Gastroesophageal sphincter (tissue), 4 donors: ENCODE measurements around the gene IRGC. TPM values are rescaled to one million over a fixed set of nuclear protein-coding genes. Genes with fewer than 3 reads are reported as not detected.

Experiments
- ATAC-seq: fragments of 150-250 bp; one replicate; pipeline ENCODE4 v1.9.1; 2016; ENCODE audit warnings: mild to moderate bottlenecking, moderate library complexity
- H3K27ac ChIP-seq, 4 donors: fragments of 200-600 bp; sonication (generic) in 3 of 4; 1 replicate in 3 of 4; 2 replicates in 1 of 4; pipeline ENCODE4 v1.5.1; 2016 to 2019
- H3K27me3 ChIP-seq: fragments of 200-600 bp; sonication (generic); one replicate; pipeline ENCODE4 v1.5.1; 2019
- H3K36me3 ChIP-seq, 2 donors: fragments of 200-600 bp; sonication (generic); one replicate each; pipeline ENCODE4 v1.5.1; 2019; ENCODE audit warnings: control low read depth in 1 of 2
- H3K4me1 ChIP-seq, 3 donors: fragments of 200-600 bp; sonication (generic); 1 replicate in 2 of 3; 2 replicates in 1 of 3; pipeline ENCODE4 v1.5.1; 2016 to 2019; ENCODE audit warnings: control low read depth in 2 of 3
- H3K4me3 ChIP-seq, 2 donors: fragments of 200-600 bp; sonication (generic); one replicate each; pipeline ENCODE4 v1.5.1; 2019; ENCODE audit warnings: mild to moderate bottlenecking in 1 of 2, moderate library complexity in 1 of 2
- H3K9me3 ChIP-seq, 3 donors: fragments of 200-600 bp; sonication (generic); one replicate each; pipeline ENCODE4 v1.5.1; 2017 to 2019; ENCODE audit warnings: control low read depth in 2 of 3
- CTCF ChIP-seq, 4 experiments: fragments of 200-600 bp in 2 of 4; fragments of 450-650 bp in 2 of 4; sonication (generic) in 1 of 4; IDR thresholded peaks; one replicate each; pipeline ENCODE4 v1.5.1; 2017 to 2019; ENCODE audit warnings: antibody characterized with exemption in 4 of 4, mild to moderate bottlenecking in 2 of 4, moderate library complexity in 2 of 4
- EP300 ChIP-seq: sonication (generic); formaldehyde crosslinking; IDR thresholded peaks from one replicate; pipeline ENCODE4 v1.6.1; 2017; ENCODE audit warnings: antibody characterized with exemption, mild to moderate bottlenecking
- POLR2A ChIP-seq, 2 donors: fragments of 450-650 bp; IDR thresholded peaks; one replicate each; pipeline ENCODE4 v1.6.1; 2017; ENCODE audit warnings: antibody characterized with exemption in 2 of 2, mild to moderate bottlenecking in 2 of 2, moderate library complexity in 1 of 2
- POLR2AphosphoS5 ChIP-seq: sonication (generic); formaldehyde crosslinking; IDR thresholded peaks from one replicate; pipeline ENCODE4 v1.6.1; 2017; ENCODE audit warnings: antibody characterized with exemption
- WGBS, 2 donors: methylation state at CpG; one replicate each; pipeline ENCODE4 v1.1.5; 2018; ENCODE audit warnings: low coverage in 1 of 2; 5-methylcytosine and 5-hydroxymethylcytosine counted together
- total RNA-seq, 4 donors: library from RNA; depleted of rRNA; stranded (reverse); fragments of >200 nt; gene quantifications; one replicate each; pipeline ENCODE4 v1.1.0, GENCODE V29; 2016

IRGC gene
- not detected for total RNA-seq

- Histone ChIP-seq H3K9me3 (no peaks in the 10 kb centered on the region), H3K4me3 (no peak within 1 kb of the TSS), H3K36me3 (no peaks in the 10 kb centered on the region), H3K27ac (no peak within 1 kb of the TSS), H3K4me1 (no peaks in the 10 kb centered on the region), H3K27me3 (peaks cover 36% of the 10 kb centered on the region)
- no CpG with 5 or more reads among the region's 4 CpGs for WGBS, 2 donors
- ATAC-seq = no peak
- TF ChIP-seq POLR2A (IDR thresholded peaks at IDR 0.05) (no peak), POLR2AphosphoS5 (no peak)
Observed at GRCh38 chr19:43715776-43716175, at the start of gene IRGC. Gene IRGC, plus strand, starts transcription at chr19:43716076. Its CDS starts 2,483 bp downstream, at chr19:43718559.

- Histone ChIP-seq H3K4me3 (peak overlapping the region in 1 of 2 donors; percentile 66), H3K27me3 (no peaks in the 10 kb centered on the region), H3K36me3 (peaks cover 0 to 16% of the 10 kb centered on the region in 2 donors), H3K9me3 (no peaks in the 10 kb centered on the region), H3K27ac (peak overlapping the region in 3 of 4 donors; percentile 89 to 96 (median 95)), H3K4me1 (peaks cover 0 to 32% (median 11%) of the 10 kb centered on the region in 3 donors)
- 39 to 62% methylated on average over 13 to 26 of the region's 26 CpGs for WGBS, 2 donors
- no peak for TF ChIP-seq POLR2A (IDR thresholded peaks at IDR 0.05)
- TF ChIP-seq CTCF (IDR thresholded peaks at IDR 0.05) = no peak
- TF ChIP-seq EP300 = no peak
- TF ChIP-seq POLR2AphosphoS5 = no peak
- no peak for ATAC-seq
Observed at GRCh38 chr19:43667126-43667875, 48.6 kb upstream of the IRGC start.

- TF ChIP-seq POLR2A (IDR thresholded peaks at IDR 0.05) (no peak), EP300 (no peak), CTCF (IDR thresholded peaks at IDR 0.05) (no peak), POLR2AphosphoS5 (no peak)
- 9% methylated on average over 28 to 29 of the region's 29 CpGs for WGBS, 2 donors
- H3K9me3 ChIP-seq = no peaks in the 10 kb centered on the region
- H3K4me3 ChIP-seq = peak overlapping the region; percentile 10 to 66
- peaks cover 0 to 32% (median 11%) of the 10 kb centered on the region in 3 donors for H3K4me1 ChIP-seq
- H3K36me3 ChIP-seq = peaks cover 0 to 16% of the 10 kb centered on the region in 2 donors
- peak overlapping the region in 3 of 4 donors; percentile 89 to 96 (median 95) for H3K27ac ChIP-seq
- ATAC-seq = no peak
- no peaks in the 10 kb centered on the region for H3K27me3 ChIP-seq
Observed at GRCh38 chr19:43667876-43668405, 47.9 kb upstream of the IRGC start.

- peak; percentile 93 for ATAC-seq
- TF ChIP-seq POLR2A (IDR thresholded peaks at IDR 0.05) = peak; percentile 82 to 92
- peak; percentile 93 for TF ChIP-seq POLR2AphosphoS5
- TF ChIP-seq EP300 = no peak
- no peak for TF ChIP-seq CTCF (IDR thresholded peaks at IDR 0.05)
- WGBS, 2 donors = 0 to 1% methylated on average over 6 to 32 of the region's 44 CpGs
- Histone ChIP-seq H3K9me3 (no peaks in the 10 kb centered on the region), H3K27ac (peak overlapping the region; percentile 85 to 96 (median 92)), H3K4me1 (peaks cover 0 to 32% (median 11%) of the 10 kb centered on the region in 3 donors), H3K27me3 (no peaks in the 10 kb centered on the region), H3K4me3 (peak overlapping the region; percentile 38 to 66), H3K36me3 (peaks cover 0 to 16% of the 10 kb centered on the region in 2 donors)
Observed at GRCh38 chr19:43668406-43669109, 47.3 kb upstream of the IRGC start.

- TF ChIP-seq EP300 (no peak), CTCF (IDR thresholded peaks at IDR 0.05) (no peak), POLR2A (IDR thresholded peaks at IDR 0.05) (no peak), POLR2AphosphoS5 (no peak)
- 43 to 56% methylated on average over 2 to 3 of the region's 6 CpGs for WGBS, 2 donors
- no peak for ATAC-seq
- Histone ChIP-seq H3K9me3 (no peaks in the 10 kb centered on the region), H3K4me3 (no peak overlapping the region), H3K27ac (no peak overlapping the region), H3K4me1 (peaks cover 0 to 30% (median 11%) of the 10 kb centered on the region in 3 donors), H3K27me3 (no peaks in the 10 kb centered on the region), H3K36me3 (no peaks in the 10 kb centered on the region)
Observed at GRCh38 chr19:43672061-43672679, 43.7 kb upstream of the IRGC start.
